A549 (cell line): ENCODE measurements around the gene SENP8. TPM values are rescaled to one million over a fixed set of nuclear protein-coding genes. Genes with fewer than 3 reads are reported as not detected.

ENCODE experiments used
- ATAC-seq, 2 experiments: fragments of 200-7000 bp in 1 of 2; fragments of >200 bp in 1 of 2; cut with Nextera tagmentation in 1 of 2; cut with Tn5 transposase in 1 of 2; 3 replicates each; pipeline versions ENCODE4 v1.8.0 to v1.9.1; 2018 to 2020; ENCODE audit warnings: mild to moderate bottlenecking in 1 of 2, moderate library complexity in 1 of 2
- CTCF ChIA-PET: fragments of 300-600 bp; sonication (Branson Sonifier 250); formaldehyde crosslinking; extraction: SDS; loops from one replicate; lab custom pipeline; 2021; ENCODE audit warnings: antibody characterized with exemption, inconsistent platforms; lab: Yijun Ruan, JAX
- POLR2A ChIA-PET: fragments of 350-600 bp; formaldehyde crosslinking; extraction: SDS; loops from one replicate; lab custom pipeline; 2021; ENCODE audit warnings: antibody characterized with exemption, inconsistent platforms; lab: Yijun Ruan, JAX
- DNase-seq, 2 experiments: peaks; one replicate each; pipeline versions ENCODE4 v3.0.0 to v3.0.0-alpha.2; 2011 to 2016; ENCODE audit warnings: low read depth in 1 of 2, low spot score in 1 of 2
- FAIRE-seq: peaks from 2 replicates; lab custom pipeline; 2011; peaks lifted over from hg19 to GRCh38; lab: Jason Lieb, UNC
- H3K27ac ChIP-seq, 2 experiments: fragments of >200 bp; sonication (Bioruptor Twin); formaldehyde crosslinking; 3 replicates each; pipeline ENCODE4 v1.5.1; 2016 to 2017
- H3K4me1 ChIP-seq: fragments of >200 bp; sonication (Bioruptor Twin); formaldehyde crosslinking; 3 replicates; pipeline ENCODE4 v1.6.1; 2016
- H3K4me2 ChIP-seq: fragments of >200 bp; sonication (Bioruptor Twin); formaldehyde crosslinking; 3 replicates; pipeline ENCODE4 v1.6.1; 2016
- H3K4me3 ChIP-seq: fragments of >200 bp; sonication (Bioruptor Twin); formaldehyde crosslinking; 3 replicates; pipeline ENCODE4 v1.5.1; 2016
- H3K9me3 ChIP-seq: fragments of >200 bp; sonication (Bioruptor Twin); formaldehyde crosslinking; 3 replicates; pipeline ENCODE4 v1.6.1; 2016
- BCL3 ChIP-seq: fragments of >200 bp; sonication (Bioruptor Twin); formaldehyde crosslinking; IDR thresholded peaks from 3 replicates; pipeline ENCODE4 v1.6.1; 2016
- CBX2 ChIP-seq: fragments of 200-600 bp; sonication (generic); IDR thresholded peaks from 2 replicates; pipeline ENCODE4 v1.6.1; 2016; ENCODE audit warnings: low read depth, mild to moderate bottlenecking, borderline replicate concordance
- CBX8 ChIP-seq: fragments of 200-600 bp; sonication (generic); IDR thresholded peaks from 2 replicates; pipeline ENCODE4 v1.6.1; 2016
- CHD4 ChIP-seq: fragments of 200-600 bp; sonication (generic); IDR thresholded peaks from 2 replicates; pipeline ENCODE4 v1.6.1; 2016; ENCODE audit warnings: antibody characterized with exemption, mild to moderate bottlenecking, borderline replicate concordance
- EHF ChIP-seq: fragments of 250-450 bp; sonication (Bioruptor Pico); IDR thresholded peaks from 2 replicates; pipeline ENCODE4 v1.5.0; 2020; ENCODE audit warnings: mild to moderate bottlenecking
- EHMT2 ChIP-seq: fragments of 200-600 bp; sonication (generic); IDR thresholded peaks from 2 replicates; pipeline ENCODE4 v1.6.1; 2016; ENCODE audit warnings: antibody characterized with exemption, low read depth, mild to moderate bottlenecking, moderate library complexity
- ESRRA ChIP-seq: fragments of 150-350 bp; IDR thresholded peaks from 2 replicates; pipeline ENCODE4 v1.6.1; 2014; ENCODE audit warnings: mild to moderate bottlenecking, low read length, borderline replicate concordance
- FOSB ChIP-seq: fragments of 250-450 bp; sonication (Bioruptor Pico); IDR thresholded peaks from 2 replicates; pipeline ENCODE4 v1.5.0; 2020; ENCODE audit warnings: mild to moderate bottlenecking, moderate library complexity
- GATA3 ChIP-seq: IDR thresholded peaks from 2 replicates; pipeline ENCODE4 v1.6.1; 2012; ENCODE audit warnings: borderline replicate concordance
- HOXB5 ChIP-seq: fragments of 250-450 bp; sonication (Bioruptor Pico); IDR thresholded peaks from 2 replicates; pipeline ENCODE4 v1.5.0; 2020; ENCODE audit warnings: mild to moderate bottlenecking, moderate library complexity
- JUNB ChIP-seq: fragments of >200 bp; sonication (Bioruptor Twin); formaldehyde crosslinking; IDR thresholded peaks from 2 replicates; pipeline ENCODE4 v1.6.1; 2016
- KDM1A ChIP-seq: fragments of 200-600 bp; sonication (generic); IDR thresholded peaks from 2 replicates; pipeline ENCODE4 v1.6.1; 2016; ENCODE audit warnings: low read depth, mild to moderate bottlenecking
- KDM5A ChIP-seq: fragments of 200-600 bp; sonication (generic); IDR thresholded peaks from 2 replicates; pipeline ENCODE4 v1.6.1; 2016; ENCODE audit warnings: antibody characterized with exemption, mild to moderate bottlenecking
- MAFK ChIP-seq: fragments of 450-650 bp; IDR thresholded peaks from 2 replicates; pipeline ENCODE4 v1.6.1; 2014; ENCODE audit not compliant: partially characterized antibody
- MAZ ChIP-seq: fragments of 150-350 bp; IDR thresholded peaks from 2 replicates; pipeline ENCODE4 v1.6.1; 2014; ENCODE audit warnings: antibody characterized with exemption, low read depth, low read length, borderline replicate concordance
- NPAS2 ChIP-seq: fragments of 250-450 bp; sonication (Bioruptor Pico); IDR thresholded peaks from 2 replicates; pipeline ENCODE4 v1.8.0; 2022; ENCODE audit warnings: mild to moderate bottlenecking, moderate library complexity, borderline replicate concordance
- NR3C1 ChIP-seq: fragments of >200 bp; sonication (Bioruptor Twin); formaldehyde crosslinking; IDR thresholded peaks from 3 replicates; pipeline ENCODE4 v1.6.1; 2017
- RAD21 ChIP-seq, 2 experiments: fragments of >200 bp in 1 of 2; sonication (Bioruptor Twin) in 1 of 2; formaldehyde crosslinking in 1 of 2; IDR thresholded peaks in 1 of 2; conservative IDR thresholded peaks in 1 of 2; 2 replicates in 1 of 2; 3 replicates in 1 of 2; pipeline ENCODE4 v1.6.1; 2012 to 2018; ENCODE audit warnings: inconsistent platforms in 1 of 2
- SMC3 ChIP-seq: fragments of >200 bp; sonication (Bioruptor Twin); formaldehyde crosslinking; IDR thresholded peaks from 3 replicates; pipeline ENCODE4 v1.6.1; 2018; ENCODE audit warnings: inconsistent platforms
- USF2 ChIP-seq: fragments of 450-650 bp; IDR thresholded peaks from 2 replicates; pipeline ENCODE4 v1.6.1; 2014; ENCODE audit warnings: antibody characterized with exemption
- ZC3H11A ChIP-seq: fragments of 450-650 bp; IDR thresholded peaks from 2 replicates; pipeline ENCODE4 v1.6.1; 2014; ENCODE audit warnings: antibody characterized with exemption, mild to moderate bottlenecking
- WGBS: methylation state at CpG from one replicate; pipeline ENCODE4 v1.1.6; 2017; ENCODE audit errors: missing lambda C conversion rate; 5-methylcytosine and 5-hydroxymethylcytosine counted together
- polyA plus RNA-seq, 4 experiments: library from polyadenylated mRNA; depleted of rRNA in 3 of 4; stranded (reverse); fragments of >200 nt; fragmentation: RNase III in 1 of 4; extraction: RNeasy Plus Mini Kit Qiagen cat#74134 plus additional on column Dnase treatment in 1 of 4; gene quantifications; 2 replicates in 3 of 4; 3 replicates in 1 of 4; pipeline ENCODE4 v1.2.3, GENCODE V29; 2011 to 2017
- TF ChIP-seq, protein P1 (sequence below): fragments of 250-450 bp; sonication (Bioruptor Pico); IDR thresholded peaks from 2 replicates; pipeline ENCODE4 v1.5.0; 2020; ENCODE audit warnings: low read depth, mild to moderate bottlenecking, moderate library complexity
- TF ChIP-seq, protein P2 (sequence below): IDR thresholded peaks from 2 replicates; pipeline ENCODE4 v1.6.1; 2012; ENCODE audit warnings: low read depth, borderline replicate concordance
- TF ChIP-seq, protein P3 (sequence below): fragments of 150-350 bp; IDR thresholded peaks from 2 replicates; pipeline ENCODE4 v1.6.1; 2014; ENCODE audit warnings: low read depth, mild to moderate bottlenecking, low read length

SENP8 gene
- polyA plus RNA-seq, 2 of the 4 experiments (the other 2 are of a cell fraction), result 1.2 to 3.7 TPM

GRCh38 chr15:72086010-72086697 lies 32.0 kb upstream of the SENP8 start:
- no peak for DNase-seq

DNA sequence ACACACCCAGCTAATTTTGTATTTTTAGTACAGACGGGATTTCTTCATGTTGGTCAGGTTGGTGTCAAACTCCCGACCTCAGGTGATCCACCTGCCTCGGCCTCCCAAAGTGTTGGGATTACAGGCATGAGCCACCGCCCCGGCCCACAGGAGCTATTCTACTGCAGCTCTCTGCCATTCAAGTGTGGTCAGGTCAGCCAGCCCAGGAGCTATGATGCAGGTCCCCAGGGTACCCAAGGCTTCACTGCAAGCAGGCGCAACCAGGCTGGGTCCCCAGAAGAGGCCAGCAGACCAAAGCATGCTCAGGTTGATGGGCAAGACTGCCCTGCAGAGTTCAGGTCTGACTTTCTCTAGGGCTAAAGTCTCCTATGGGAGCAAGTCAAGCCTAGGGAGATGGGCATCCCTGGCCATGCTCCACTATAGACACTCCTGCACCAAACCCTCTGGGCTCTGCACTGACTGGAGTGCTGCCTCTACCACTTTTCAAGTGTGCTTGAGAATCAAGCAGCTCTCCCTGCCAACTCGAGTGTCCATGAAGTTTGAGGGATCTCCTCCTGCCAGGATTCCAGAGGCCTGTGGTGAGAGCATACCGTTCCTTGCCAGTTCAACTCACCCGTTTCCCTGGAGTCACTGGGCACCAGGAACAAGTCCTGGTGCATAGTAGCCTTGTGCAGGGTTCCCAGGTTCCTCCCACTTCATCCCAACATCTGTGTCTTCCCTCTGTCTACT lies 31.1 kb upstream of the SENP8 start:
- H3K4me2 ChIP-seq, result no peak overlapping the region
- H3K4me3 ChIP-seq, result no peak overlapping the region
- FAIRE-seq (no peak), DNase-seq (no peak), ATAC-seq (no peak)
- 0 out of 3 replicates have a peak, but pooled peaks cover 10% of the 10 kb centered on the region for H3K9me3 ChIP-seq
- POLR2A ChIA-PET, result no interaction called here
- TF ChIP-seq JUNB (no peak), ZC3H11A (no peak), EHF (CRISPR knock-in tag) (no peak), CBX2 (no peak)
- CTCF ChIA-PET, result interaction anchor here (1.2 kb wide), 1 partner anchor 40 kb away, joined by 3 read pairs; no protein-coding TSS in a partner anchor
- 91% methylated on average over 9 of the region's 9 CpGs for WGBS
- no peaks in the 10 kb centered on the region for H3K4me1 ChIP-seq
- no peak overlapping the region for H3K27ac ChIP-seq

More at GRCh38 chr15:72086010-72086697, 32.0 kb upstream of the SENP8 start:
- ATAC-seq (no peak; a peak in 1 of 6 replicates), FAIRE-seq (no peak)
- no peak for TF ChIP-seq GATA3
- TF ChIP-seq RAD21 (conservative IDR thresholded peaks at IDR 0.05 in 1 of 2, IDR thresholded peaks at IDR 0.05 in 1 of 2), result 0 out of 5 replicates have a peak, but pooled peaks of 1 of the 2 experiments have one; percentile 4
- TF ChIP-seq, all 56 proteins: peak for 1
- 92% methylated on average over 10 of the region's 11 CpGs for WGBS
- H3K4me3 ChIP-seq, result no peak overlapping the region
- no peak overlapping the region for H3K27ac ChIP-seq
- ChIA-PET CTCF (interaction anchor here (1.4 kb wide), 2 partner anchors 10 to 70 kb away, joined by 3 read pairs; no protein-coding TSS in a partner anchor), POLR2A (no interaction called here)
- H3K9me3 ChIP-seq, result 0 out of 3 replicates have a peak, but pooled peaks cover 10% of the 10 kb centered on the region
- no peak overlapping the region for H3K4me2 ChIP-seq
- H3K4me1 ChIP-seq, result no peaks in the 10 kb centered on the region

GRCh38 chr15:72092006-72092405 lies 26.2 kb upstream of the SENP8 start:
- no peak for FAIRE-seq
- no peak overlapping the region for H3K4me3 ChIP-seq
- no peaks in the 10 kb centered on the region for H3K9me3 ChIP-seq
- TF ChIP-seq USF2 (no peak), BCL3 (no peak), CHD4 (no peak), SMC3 (no peak), MAZ (no peak), NR3C1 (no peak), HOXB5 (CRISPR knock-in tag) (no peak), EHMT2 (no peak), CBX2 (no peak), FOSB (CRISPR knock-in tag) (no peak), NPAS2 (CRISPR knock-in tag) (no peak), KDM5A (no peak), CBX8 (no peak), ESRRA (no peak), MAFK (no peak), KDM1A (no peak)
- TF ChIP-seq, protein P1, sequence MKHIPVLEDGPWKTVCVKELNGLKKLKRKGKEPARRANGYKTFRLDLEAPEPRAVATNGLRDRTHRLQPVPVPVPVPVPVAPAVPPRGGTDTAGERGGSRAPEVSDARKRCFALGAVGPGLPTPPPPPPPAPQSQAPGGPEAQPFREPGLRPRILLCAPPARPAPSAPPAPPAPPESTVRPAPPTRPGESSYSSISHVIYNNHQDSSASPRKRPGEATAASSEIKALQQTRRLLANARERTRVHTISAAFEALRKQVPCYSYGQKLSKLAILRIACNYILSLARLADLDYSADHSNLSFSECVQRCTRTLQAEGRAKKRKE (CRISPR knock-in tag), result no peak
- TF ChIP-seq, protein P2, sequence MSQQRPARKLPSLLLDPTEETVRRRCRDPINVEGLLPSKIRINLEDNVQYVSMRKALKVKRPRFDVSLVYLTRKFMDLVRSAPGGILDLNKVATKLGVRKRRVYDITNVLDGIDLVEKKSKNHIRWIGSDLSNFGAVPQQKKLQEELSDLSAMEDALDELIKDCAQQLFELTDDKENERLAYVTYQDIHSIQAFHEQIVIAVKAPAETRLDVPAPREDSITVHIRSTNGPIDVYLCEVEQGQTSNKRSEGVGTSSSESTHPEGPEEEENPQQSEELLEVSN, result no peak
- TF ChIP-seq, protein P3, sequence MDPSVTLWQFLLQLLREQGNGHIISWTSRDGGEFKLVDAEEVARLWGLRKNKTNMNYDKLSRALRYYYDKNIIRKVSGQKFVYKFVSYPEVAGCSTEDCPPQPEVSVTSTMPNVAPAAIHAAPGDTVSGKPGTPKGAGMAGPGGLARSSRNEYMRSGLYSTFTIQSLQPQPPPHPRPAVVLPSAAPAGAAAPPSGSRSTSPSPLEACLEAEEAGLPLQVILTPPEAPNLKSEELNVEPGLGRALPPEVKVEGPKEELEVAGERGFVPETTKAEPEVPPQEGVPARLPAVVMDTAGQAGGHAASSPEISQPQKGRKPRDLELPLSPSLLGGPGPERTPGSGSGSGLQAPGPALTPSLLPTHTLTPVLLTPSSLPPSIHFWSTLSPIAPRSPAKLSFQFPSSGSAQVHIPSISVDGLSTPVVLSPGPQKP, result no peak
- TF ChIP-seq, all 56 proteins: peak for 0
- CTCF ChIA-PET, result interaction anchor here (0.6 to 1.5 kb wide), 6 partner anchors 10 to 291 kb away, joined by 3 to 6 read pairs (median 3); no protein-coding TSS in a partner anchor
- no peak for DNase-seq
- ATAC-seq, result no peak
- Histone ChIP-seq H3K4me2 (no peak overlapping the region), H3K4me1 (no peaks in the 10 kb centered on the region), H3K27ac (no peak overlapping the region)
- POLR2A ChIA-PET, result interaction anchor here (3.1 kb wide), 1 partner anchor 26 kb away, joined by 12 read pairs; the partner anchor contains the start of genes MYO9A and SENP8
- 100% methylated on average over 3 of the region's 3 CpGs for WGBS
